Stimulated activated CD8-positive, alpha-beta memory T cell treated with anti-CD3 and anti-CD28 coated beads, Interleukin-4, amount 100 ng/mL, for 4 hours (primary cell): ENCODE data around the gene PHLDB2.
"Not testable (repeated sequence)": the region's sequence is repeated elsewhere in the genome, so short reads cannot be mapped to it uniquely, and the experiment has no call there.

Experiments
- DNase-seq, 2 donors: peaks; one replicate each; pipeline ENCODE4 v3.0.0-alpha.2; 2020; ENCODE audit warnings: low read depth in 2 of 2, low spot score in 1 of 2

Gene PHLDB2

DNA sequence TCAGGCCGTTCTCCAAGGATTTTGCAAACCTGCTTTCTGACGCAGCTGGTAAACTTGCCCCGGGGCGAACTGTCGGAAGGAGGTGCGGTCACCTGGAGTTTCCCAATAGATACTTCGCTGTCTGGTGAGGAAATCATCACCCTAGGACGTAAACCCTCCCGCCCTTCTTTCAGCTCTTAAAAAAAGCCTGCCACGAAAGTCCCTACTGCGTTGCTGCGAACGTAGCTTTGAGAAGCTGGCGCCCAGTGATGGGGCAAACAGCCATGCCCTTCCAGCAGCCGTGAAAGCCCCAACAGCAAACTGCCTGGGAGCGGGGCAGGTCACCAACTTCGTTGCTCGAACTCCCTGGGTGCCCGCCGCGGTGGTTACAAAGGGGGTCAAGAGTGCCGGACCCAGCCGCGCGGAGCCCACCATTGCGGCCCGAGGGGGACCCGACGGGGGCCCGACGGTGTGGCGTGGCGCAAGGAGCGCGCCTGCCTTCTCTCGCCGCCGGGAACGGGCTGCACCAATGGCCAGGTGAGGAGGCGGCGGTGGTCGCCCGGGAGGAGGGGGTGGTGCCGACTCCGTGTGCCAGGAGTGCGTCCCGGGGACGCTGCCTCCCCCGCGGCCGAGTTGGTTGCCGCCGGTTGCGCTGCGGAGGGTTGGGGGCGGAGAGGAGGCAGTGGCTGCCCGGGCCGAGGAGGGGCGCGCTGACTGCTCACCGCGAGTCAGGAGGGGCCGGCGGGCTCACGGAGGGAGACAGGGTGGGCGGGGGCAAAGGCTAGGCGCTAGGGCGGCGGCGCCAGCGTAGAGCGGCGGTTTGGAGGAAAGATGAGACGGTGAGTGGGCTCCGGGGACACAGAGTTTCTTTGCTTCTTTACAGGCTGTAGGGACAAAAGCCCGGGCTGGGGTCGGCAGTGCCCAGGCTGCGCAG, at the start of gene PHLDB2:
Gene PHLDB2 (plus strand): TSS at position 205 of the 913 bp plus-strand sequence. CDS start 24,813 bp downstream, outside the sequence.
- DNase-seq: peak in 1 of 2 donors; percentile 57

DNA sequence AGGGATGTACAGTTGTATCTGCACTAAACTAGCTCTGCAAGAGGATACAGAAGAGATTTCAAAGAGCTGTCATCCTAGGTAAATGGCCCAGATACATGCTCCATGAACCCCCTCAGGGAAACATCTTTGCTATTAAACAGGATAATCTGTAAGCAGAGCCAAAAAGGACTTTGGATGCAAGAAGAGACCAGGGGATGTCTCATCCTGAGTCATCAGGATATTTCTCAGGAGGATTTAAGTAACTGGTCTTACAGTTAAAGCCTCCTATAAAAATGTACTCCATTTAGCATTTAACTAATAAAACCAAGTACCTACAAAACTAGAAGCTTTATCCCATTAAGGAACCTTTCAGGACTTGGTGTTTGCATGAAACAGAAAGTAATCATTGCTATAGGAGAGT, 48.2 kb upstream of the PHLDB2 start:
- no peak for DNase-seq

DNA sequence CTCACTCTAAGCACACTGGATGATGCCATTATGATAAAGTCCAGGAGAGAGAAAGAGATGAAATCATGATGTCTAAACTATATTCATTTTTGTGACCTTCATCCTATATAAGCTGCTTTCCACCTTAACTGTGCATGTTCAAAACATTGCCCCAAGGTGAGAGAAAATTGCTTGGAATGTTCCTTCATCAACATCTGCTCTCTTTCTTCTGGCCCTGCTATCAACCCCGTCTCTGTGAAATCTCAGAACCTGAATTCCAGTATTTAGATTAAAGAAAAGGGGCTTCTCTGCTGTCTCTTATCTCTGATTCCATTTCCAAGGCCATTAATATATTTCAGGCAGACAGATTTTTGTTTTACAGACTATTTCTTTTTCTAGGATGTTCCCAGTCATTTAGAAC, 47.3 kb upstream of the PHLDB2 start:
- no peak for DNase-seq

DNA sequence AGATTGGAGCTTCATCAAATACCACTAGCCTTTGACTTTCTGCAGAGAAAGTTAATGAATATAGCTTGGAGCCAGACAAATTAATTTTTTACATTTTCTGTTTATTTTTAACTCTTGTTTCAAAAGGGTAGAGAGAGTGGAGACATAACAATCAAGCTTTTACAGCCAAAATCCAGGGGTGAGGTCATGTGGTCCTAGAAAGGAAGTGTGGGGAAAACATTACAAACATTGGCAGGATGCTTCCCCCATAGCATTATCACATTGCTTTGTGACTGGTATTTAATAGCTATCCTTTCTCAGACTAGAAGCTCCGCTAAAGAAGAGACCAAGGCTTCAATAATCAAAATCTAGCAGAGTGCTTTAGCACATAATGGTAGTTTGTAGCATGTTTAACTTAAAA, 46.4 kb upstream of the PHLDB2 start:
- DNase-seq: no peak

- DNase-seq: no peak
These were observed 45.6 kb upstream of the PHLDB2 start for GRCh38 chr3:111813441-111813840.

DNA sequence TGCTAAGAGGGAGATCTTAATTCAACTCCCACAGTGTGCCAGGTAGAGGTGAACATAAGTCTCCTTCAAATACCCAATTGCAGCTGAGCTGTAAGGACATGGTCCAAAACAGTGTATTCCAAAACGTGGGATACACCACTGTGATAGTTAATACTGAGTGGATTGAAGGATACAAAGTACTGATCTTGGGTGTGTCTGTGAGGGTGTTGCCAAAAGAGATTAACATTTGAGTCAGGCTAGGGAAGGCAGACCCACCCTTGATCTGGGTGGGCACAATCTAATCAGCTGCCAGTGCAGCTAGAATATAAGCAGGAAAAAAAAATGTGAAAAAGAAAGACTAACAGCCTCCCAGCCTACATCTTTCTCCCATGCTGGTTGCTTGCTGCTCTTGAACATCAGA, 45.1 kb upstream of the PHLDB2 start:
- no peak for DNase-seq

DNA sequence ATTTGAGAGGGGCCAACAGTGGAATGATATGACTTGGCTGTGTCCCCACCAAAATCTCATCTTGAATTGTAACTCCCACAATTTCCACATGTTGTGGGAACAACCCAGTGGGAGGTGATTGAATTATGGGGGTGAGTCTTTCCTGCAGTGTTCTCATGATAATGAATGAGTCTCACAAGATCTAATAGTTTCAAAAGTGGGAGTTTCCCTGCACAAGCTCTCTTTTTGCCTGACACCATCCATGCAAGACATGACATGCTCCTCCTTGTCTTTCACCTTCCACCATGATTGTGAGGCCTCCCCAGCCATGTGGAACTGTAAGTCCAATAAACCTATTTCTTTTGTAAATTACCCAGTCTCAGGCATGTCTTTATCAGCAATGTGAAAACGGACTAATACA, 42.3 kb upstream of the PHLDB2 start:
- DNase-seq: not testable (repeated sequence)

DNA sequence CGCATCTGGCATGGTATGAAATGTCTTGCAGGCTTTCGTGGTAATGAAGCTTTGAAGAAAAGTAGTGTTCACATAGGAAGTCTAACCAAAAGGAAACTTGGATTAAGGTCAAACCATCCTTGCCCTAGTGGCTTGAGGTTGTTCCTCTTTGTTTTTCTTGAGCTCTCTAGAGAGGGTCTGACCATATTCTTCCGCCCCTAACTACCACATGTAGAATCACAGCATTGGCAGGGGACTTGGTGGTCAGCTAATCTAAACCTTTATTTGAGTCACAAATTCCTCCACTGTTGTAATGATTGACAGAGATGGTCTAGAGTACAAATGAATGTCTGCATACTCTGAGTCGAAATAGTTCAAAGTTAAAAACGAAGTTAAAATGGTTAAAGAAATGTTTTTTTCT, 39.1 kb upstream of the PHLDB2 start:
- DNase-seq: no peak

DNA sequence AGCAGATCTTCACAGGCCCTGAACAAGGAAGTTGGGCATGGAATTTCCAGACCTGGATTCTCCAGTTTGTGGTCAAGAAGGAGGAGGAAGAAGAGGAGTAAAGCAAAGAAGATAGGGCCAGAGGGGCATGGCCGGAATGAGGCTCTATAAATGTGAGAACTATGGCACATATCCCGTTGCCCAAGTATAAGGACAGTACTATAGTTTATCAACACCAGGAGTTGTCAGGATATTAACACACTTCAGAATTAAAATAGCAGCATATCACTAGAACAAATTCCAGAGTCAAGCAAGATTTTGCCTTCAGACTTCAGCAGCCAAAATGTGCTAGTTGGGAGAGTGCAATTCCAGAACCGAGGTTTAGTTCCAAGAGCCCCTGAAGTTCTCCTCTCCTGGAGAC, 38.4 kb upstream of the PHLDB2 start:
- no peak for DNase-seq

DNA sequence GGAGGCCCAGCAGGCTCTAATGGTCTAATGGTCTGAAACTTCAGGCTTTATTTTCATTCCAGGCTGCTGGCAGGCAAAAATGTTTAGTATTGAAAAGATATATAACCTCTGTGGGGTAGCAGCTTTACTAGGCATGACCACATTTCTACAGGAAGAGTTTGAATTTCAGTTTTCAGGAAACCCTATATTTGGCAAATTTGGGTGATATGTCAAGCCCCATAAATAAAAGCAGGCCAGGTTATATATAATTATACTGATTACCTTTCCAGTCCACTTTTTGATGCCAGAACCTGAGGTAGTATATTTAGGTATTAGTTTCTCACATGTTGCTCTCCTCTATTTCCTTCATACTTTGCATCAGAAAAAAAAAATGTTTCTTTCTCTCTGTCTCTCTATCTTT, 37.2 kb upstream of the PHLDB2 start:
- DNase-seq: no peak

GRCh38 chr3:111822804-111823203, 36.3 kb upstream of the PHLDB2 start:
- DNase-seq: no peak

- DNase-seq: no peak
These were observed 35.7 kb upstream of the PHLDB2 start for GRCh38 chr3:111823341-111823855.

- DNase-seq: no peak
These were observed 34.7 kb upstream of the PHLDB2 start for GRCh38 chr3:111824351-111824750.

- DNase-seq: no peak
These were observed 31.2 kb upstream of the PHLDB2 start for GRCh38 chr3:111827871-111828270.

DNA sequence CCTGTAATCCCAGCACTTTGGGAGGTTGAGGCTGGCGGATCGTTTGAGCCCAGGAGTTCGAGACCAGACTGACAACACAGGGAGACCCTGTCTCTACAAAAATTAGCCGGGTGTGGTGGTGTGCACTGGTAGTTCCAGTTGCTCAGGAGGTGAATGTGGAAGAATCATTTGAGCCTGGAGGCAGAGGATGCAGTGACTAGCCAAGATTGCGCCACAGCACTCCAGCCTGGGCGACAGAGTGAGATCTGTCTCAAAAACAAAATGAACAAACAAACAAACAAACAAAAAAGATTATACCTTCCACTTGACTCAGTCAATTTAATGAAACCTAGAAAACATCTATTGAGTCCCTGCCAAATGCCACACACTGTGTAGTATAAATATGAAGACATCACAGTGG, 30.5 kb upstream of the PHLDB2 start:
- no peak for DNase-seq

- DNase-seq: no peak
These were observed 30.0 kb upstream of the PHLDB2 start for GRCh38 chr3:111829023-111829422.

DNA sequence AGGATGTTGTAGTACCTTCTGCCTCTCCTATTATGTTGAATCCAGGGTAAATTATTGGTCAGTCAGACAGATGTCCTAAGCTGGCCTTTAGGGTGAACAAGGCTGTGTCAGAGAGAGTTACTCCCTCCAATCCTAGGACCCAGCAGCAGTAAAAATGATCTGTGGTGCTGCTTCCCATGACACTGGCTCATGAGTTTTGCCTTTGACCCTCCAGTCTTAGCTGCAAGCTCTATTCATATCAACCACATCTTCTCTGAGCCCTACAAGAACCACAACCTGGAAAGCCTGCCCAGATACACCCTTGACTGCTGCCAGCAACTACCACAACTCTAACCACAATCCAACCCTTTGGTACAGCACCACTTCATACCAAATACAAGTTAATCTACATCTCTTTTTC, 27.2 kb upstream of the PHLDB2 start:
- DNase-seq: no peak

- DNase-seq: no peak
These were observed 22.0 kb upstream of the PHLDB2 start for GRCh38 chr3:111837112-111837511.

DNA sequence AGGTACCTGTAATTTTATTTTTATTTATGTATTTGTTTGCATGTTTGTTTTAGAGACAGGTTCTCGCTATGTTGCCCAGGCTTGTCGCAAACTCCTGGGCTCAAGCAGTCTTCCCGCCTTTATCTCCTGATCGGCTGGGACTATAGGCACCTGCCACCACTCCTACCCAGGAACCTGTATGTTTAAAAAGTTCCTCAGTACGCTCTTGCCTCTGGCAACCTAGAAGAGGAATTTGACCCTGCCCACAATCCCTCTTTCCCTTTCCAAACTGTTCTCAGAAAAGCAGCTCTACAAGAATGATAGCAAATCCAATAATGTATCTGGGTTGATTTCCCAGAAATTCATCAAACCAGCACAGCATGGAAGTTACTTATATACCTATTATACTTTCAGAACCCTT, 20.9 kb upstream of the PHLDB2 start:
- DNase-seq: no peak

DNA sequence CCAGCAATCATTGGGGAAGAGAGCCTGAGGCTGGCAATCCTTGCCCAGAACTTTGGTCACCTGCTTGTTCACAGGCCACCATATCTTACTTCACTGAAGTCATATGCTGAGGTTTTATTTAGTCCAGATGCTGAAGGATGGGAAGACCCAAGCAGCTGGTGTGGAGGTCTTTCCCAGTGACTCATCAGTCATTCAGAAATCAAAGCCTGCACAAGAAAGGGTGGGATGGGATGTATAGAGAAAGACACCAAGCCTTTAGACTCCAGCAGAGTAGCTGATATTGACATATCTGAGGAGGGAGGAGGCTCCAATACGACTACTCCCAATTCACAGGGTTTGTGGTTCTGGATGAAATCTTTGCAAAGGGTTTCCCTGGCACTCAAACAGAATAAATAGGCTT, 13.0 kb upstream of the PHLDB2 start:
- no peak for DNase-seq

DNA sequence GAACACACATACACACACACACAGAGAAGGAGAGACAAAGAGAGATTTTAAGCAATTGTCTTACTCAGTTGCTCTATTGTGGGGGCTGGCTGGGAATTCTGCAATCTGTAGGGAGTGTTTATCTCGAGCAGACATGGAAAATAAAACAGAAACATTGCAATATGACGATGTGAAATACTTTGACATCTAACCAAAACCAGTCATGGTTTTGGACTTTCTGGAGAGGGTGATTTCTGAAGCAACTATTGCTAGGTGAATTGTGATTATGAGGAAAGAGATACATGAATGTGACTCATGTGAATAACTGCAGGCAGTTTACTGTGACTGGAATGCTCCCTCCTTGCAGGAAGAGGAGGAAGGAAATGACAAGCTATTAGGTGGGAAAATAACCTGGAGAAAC, 12.3 kb upstream of the PHLDB2 start:
- DNase-seq: no peak

- DNase-seq: no peak
These were observed 10.8 kb upstream of the PHLDB2 start for GRCh38 chr3:111848283-111848682.

DNA sequence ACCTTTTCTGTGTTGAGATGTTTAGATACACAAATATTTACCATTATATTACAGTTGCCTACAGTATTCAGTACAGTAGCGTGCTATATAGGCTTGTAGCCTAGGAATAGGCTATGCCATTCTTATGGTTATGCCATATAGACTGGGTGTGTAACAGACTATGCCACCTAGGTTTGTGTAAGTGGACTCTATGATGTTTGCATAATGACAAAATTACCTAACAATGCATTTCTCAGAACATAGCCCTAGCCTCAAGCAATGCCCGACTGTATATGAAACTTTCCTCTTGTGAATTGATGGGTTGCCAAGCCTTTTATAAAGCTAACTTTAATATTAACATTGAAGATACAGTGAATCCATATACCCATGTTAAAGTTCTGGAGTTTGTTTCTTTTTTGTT, 10.3 kb upstream of the PHLDB2 start:
- no peak for DNase-seq
